HEK293 (cell line): ENCODE results near the gene RNF41.

Experiments
- ELK4 ChIP-seq: IDR thresholded peaks from 2 replicates; pipeline ENCODE4 v1.6.1; 2011; ENCODE audit warnings: mild to moderate bottlenecking, low read depth, low read length, borderline replicate concordance
- GLI4 ChIP-seq: fragments of 450-650 bp; formaldehyde crosslinking; IDR thresholded peaks from 2 replicates; pipeline ENCODE4 v1.5.1; 2016; ENCODE audit warnings: missing biosample characterization, missing genetic modification characterization
- GLIS1 ChIP-seq: fragments of 450-650 bp; formaldehyde crosslinking; IDR thresholded peaks from 2 replicates; pipeline ENCODE4 v1.5.1; 2016; ENCODE audit warnings: missing biosample characterization, missing genetic modification characterization
- KLF10 ChIP-seq: fragments of 450-650 bp; IDR thresholded peaks from 2 replicates; pipeline ENCODE4 v1.5.1; 2018; ENCODE audit warnings: missing biosample characterization, mild to moderate bottlenecking, missing genetic modification characterization
- PRDM2 ChIP-seq: fragments of 450-650 bp; formaldehyde crosslinking; IDR thresholded peaks from 2 replicates; pipeline ENCODE4 v1.5.1; 2016; ENCODE audit warnings: missing biosample characterization, missing genetic modification characterization, borderline replicate concordance
- SALL2 ChIP-seq: fragments of 450-650 bp; formaldehyde crosslinking; IDR thresholded peaks from 2 replicates; pipeline ENCODE4 v1.5.0; 2017; ENCODE audit warnings: missing biosample characterization, mild to moderate bottlenecking, missing genetic modification characterization, borderline replicate concordance
- SP3 ChIP-seq: fragments of 450-650 bp; formaldehyde crosslinking; IDR thresholded peaks from 2 replicates; pipeline ENCODE4 v1.5.1; 2016; ENCODE audit warnings: missing biosample characterization, missing genetic modification characterization
- YY1 ChIP-seq: fragments of 450-650 bp; formaldehyde crosslinking; IDR thresholded peaks from 2 replicates; pipeline ENCODE4 v1.5.1; 2018; ENCODE audit warnings: missing biosample characterization, missing genetic modification characterization
- ZBTB7A ChIP-seq: fragments of 450-650 bp; formaldehyde crosslinking; IDR thresholded peaks from 2 replicates; pipeline ENCODE4 v1.5.1; 2016; ENCODE audit warnings: low read depth, missing biosample characterization, missing genetic modification characterization
- ZEB2 ChIP-seq: fragments of 450-650 bp; formaldehyde crosslinking; IDR thresholded peaks from 2 replicates; pipeline ENCODE4 v1.5.1; 2016; ENCODE audit warnings: missing biosample characterization, missing genetic modification characterization
- ZNF112 ChIP-seq: fragments of 450-650 bp; formaldehyde crosslinking; IDR thresholded peaks from 2 replicates; pipeline ENCODE4 v1.5.0; 2017; ENCODE audit warnings: missing biosample characterization, missing genetic modification characterization
- ZNF239 ChIP-seq: fragments of 450-650 bp; formaldehyde crosslinking; IDR thresholded peaks from 2 replicates; pipeline ENCODE4 v1.5.1; 2016; ENCODE audit warnings: missing biosample characterization, missing genetic modification characterization
- ZNF292 ChIP-seq: fragments of 450-650 bp; formaldehyde crosslinking; IDR thresholded peaks from 2 replicates; pipeline ENCODE4 v1.5.1; 2016; ENCODE audit warnings: low read depth, missing biosample characterization, missing genetic modification characterization, borderline replicate concordance
- ZNF335 ChIP-seq: fragments of 450-650 bp; formaldehyde crosslinking; conservative IDR thresholded peaks from 2 replicates; pipeline ENCODE4 v1.5.1; 2016; ENCODE audit warnings: missing biosample characterization, missing genetic modification characterization
- ZNF416 ChIP-seq: fragments of 450-650 bp; formaldehyde crosslinking; IDR thresholded peaks from 2 replicates; pipeline ENCODE4 v1.5.1; 2016; ENCODE audit warnings: missing biosample characterization, missing genetic modification characterization
- ZNF426 ChIP-seq: fragments of 450-650 bp; formaldehyde crosslinking; IDR thresholded peaks from 2 replicates; pipeline ENCODE4 v1.5.1; 2017; ENCODE audit warnings: missing biosample characterization, missing genetic modification characterization, mild to moderate bottlenecking, inconsistent platforms, moderate library complexity
- ZNF473 ChIP-seq: fragments of 450-650 bp; formaldehyde crosslinking; IDR thresholded peaks from 2 replicates; pipeline ENCODE4 v1.5.1; 2017; ENCODE audit warnings: missing biosample characterization, missing genetic modification characterization
- ZNF521 ChIP-seq: fragments of 450-650 bp; formaldehyde crosslinking; IDR thresholded peaks from 2 replicates; pipeline ENCODE4 v1.5.1; 2017; ENCODE audit warnings: missing biosample characterization, mild to moderate bottlenecking, missing genetic modification characterization
- ZNF544 ChIP-seq: fragments of 450-650 bp; formaldehyde crosslinking; IDR thresholded peaks from 2 replicates; pipeline ENCODE4 v1.5.0; 2017; ENCODE audit warnings: missing biosample characterization, missing genetic modification characterization
- ZNF558 ChIP-seq: fragments of 450-650 bp; formaldehyde crosslinking; IDR thresholded peaks from 2 replicates; pipeline ENCODE4 v1.5.1; 2016; ENCODE audit warnings: missing biosample characterization, missing genetic modification characterization
- ZNF785 ChIP-seq: fragments of 450-650 bp; formaldehyde crosslinking; IDR thresholded peaks from 2 replicates; pipeline ENCODE4 v1.5.1; 2016; ENCODE audit warnings: missing biosample characterization, missing genetic modification characterization
- ZSCAN18 ChIP-seq: fragments of 450-650 bp; formaldehyde crosslinking; IDR thresholded peaks from 2 replicates; pipeline ENCODE4 v1.5.1; 2016; ENCODE audit warnings: missing biosample characterization, missing genetic modification characterization
- ZXDB ChIP-seq: fragments of 450-650 bp; formaldehyde crosslinking; IDR thresholded peaks from 2 replicates; pipeline ENCODE4 v1.5.1; 2016; ENCODE audit warnings: missing biosample characterization, missing genetic modification characterization
- TF ChIP-seq, protein P1 (sequence below): fragments of 450-650 bp; formaldehyde crosslinking; IDR thresholded peaks from 2 replicates; pipeline ENCODE4 v1.5.1; 2017; ENCODE audit warnings: missing biosample characterization, missing genetic modification characterization
- TF ChIP-seq, protein P2 (sequence below): fragments of 450-650 bp; formaldehyde crosslinking; IDR thresholded peaks from 2 replicates; pipeline ENCODE4 v1.5.1; 2016; ENCODE audit warnings: missing biosample characterization, missing genetic modification characterization
- TF ChIP-seq, protein P3 (sequence below): fragments of 450-650 bp; formaldehyde crosslinking; IDR thresholded peaks from 2 replicates; pipeline ENCODE4; 2016; ENCODE audit warnings: missing biosample characterization, missing genetic modification characterization

RNF41 gene

GRCh38 chr12:56258068-56258819 is 36.5 kb upstream of the RNF41 start, which contains the start of gene ANKRD52 (continued):
- TF ChIP-seq ZSCAN18 (tag by site-specific recombination) (0 out of 2 replicates have a peak, but pooled peaks have one; percentile 29), ZEB2 (no peak), GLI4 (0 out of 2 replicates have a peak, but pooled peaks have one; percentile 66), ZNF558 (tag by site-specific recombination) (no peak), ZNF426 (tag by site-specific recombination) (no peak), SP3 (tag by site-specific recombination) (peak; percentile 58; the same call in 1 of the 2 replicates), ZNF292 (tag by site-specific recombination) (no peak), ZNF785 (tag by site-specific recombination) (no peak), ZNF416 (tag by site-specific recombination) (no peak), ZNF239 (tag by site-specific recombination) (0 out of 2 replicates have a peak, but pooled peaks have one; percentile 4), PRDM2 (tag by site-specific recombination) (no peak), ZBTB7A (tag by site-specific recombination) (peak; percentile 47; the same call in 1 of the 2 replicates), ZNF112 (tag by site-specific recombination) (no peak), ZNF335 (tag by site-specific recombination) (peak; percentile 73), ZNF544 (no peak), ZNF473 (tag by site-specific recombination) (no peak), SALL2 (tag by site-specific recombination) (no peak), ZNF521 (tag by site-specific recombination) (no peak), GLIS1 (tag by site-specific recombination) (peak; percentile 62), ELK4 (no peak), YY1 (peak; percentile 71; the same call in 1 of the 2 replicates), ZXDB (tag by site-specific recombination) (0 out of 2 replicates have a peak, but pooled peaks have one; percentile 33), KLF10 (tag by site-specific recombination) (peak; percentile 64; the same call in 1 of the 2 replicates)
- TF ChIP-seq, protein P1, sequence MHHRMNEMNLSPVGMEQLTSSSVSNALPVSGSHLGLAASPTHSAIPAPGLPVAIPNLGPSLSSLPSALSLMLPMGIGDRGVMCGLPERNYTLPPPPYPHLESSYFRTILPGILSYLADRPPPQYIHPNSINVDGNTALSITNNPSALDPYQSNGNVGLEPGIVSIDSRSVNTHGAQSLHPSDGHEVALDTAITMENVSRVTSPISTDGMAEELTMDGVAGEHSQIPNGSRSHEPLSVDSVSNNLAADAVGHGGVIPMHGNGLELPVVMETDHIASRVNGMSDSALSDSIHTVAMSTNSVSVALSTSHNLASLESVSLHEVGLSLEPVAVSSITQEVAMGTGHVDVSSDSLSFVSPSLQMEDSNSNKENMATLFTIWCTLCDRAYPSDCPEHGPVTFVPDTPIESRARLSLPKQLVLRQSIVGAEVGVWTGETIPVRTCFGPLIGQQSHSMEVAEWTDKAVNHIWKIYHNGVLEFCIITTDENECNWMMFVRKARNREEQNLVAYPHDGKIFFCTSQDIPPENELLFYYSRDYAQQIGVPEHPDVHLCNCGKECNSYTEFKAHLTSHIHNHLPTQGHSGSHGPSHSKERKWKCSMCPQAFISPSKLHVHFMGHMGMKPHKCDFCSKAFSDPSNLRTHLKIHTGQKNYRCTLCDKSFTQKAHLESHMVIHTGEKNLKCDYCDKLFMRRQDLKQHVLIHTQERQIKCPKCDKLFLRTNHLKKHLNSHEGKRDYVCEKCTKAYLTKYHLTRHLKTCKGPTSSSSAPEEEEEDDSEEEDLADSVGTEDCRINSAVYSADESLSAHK (tag by site-specific recombination), result peak; percentile 24; the same call in 1 of the 2 replicates
- TF ChIP-seq, protein P2, sequence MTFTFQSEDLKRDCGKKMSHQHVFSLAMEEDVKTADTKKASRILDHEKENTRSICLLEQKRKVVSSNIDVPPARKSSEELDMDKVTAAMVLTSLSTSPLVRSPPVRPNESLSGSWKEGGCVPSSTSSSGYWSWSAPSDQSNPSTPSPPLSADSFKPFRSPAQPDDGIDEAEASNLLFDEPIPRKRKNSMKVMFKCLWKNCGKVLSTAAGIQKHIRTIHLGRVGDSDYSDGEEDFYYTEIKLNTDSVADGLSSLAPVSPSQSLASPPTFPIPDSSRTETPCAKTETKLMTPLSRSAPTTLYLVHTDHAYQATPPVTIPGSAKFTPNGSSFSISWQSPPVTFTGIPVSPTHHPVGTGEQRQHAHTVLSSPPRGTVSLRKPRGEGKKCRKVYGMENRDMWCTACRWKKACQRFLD (tag by site-specific recombination), result no peak
- TF ChIP-seq, protein P3, sequence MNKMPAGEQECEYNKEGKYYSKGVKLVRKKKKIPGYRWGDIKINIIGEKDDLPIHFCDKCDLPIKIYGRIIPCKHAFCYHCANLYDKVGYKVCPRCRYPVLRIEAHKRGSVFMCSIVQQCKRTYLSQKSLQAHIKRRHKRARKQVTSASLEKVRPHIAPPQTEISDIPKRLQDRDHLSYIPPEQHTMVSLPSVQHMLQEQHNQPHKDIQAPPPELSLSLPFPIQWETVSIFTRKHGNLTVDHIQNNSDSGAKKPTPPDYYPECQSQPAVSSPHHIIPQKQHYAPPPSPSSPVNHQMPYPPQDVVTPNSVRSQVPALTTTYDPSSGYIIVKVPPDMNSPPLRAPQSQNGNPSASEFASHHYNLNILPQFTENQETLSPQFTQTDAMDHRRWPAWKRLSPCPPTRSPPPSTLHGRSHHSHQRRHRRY (tag by site-specific recombination), result no peak
